HCT116 (cell line): ENCODE data around the gene DDR2.

ENCODE experiments used
- CEBPB ChIP-seq: IDR thresholded peaks from 2 replicates; pipeline ENCODE4 v1.6.1; 2012; ENCODE audit warnings: low read depth
- EZH2 ChIP-seq: fragments of 200-600 bp; sonication (generic); IDR thresholded peaks from 2 replicates; pipeline ENCODE4 v1.6.1; 2017; ENCODE audit warnings: antibody characterized with exemption, mixed run types
- EZH2phosphoT487 ChIP-seq: fragments of 200-600 bp; IDR thresholded peaks from 2 replicates; pipeline ENCODE4 v1.6.1; 2018; ENCODE audit warnings: antibody characterized with exemption, borderline replicate concordance
- POLR2A ChIP-seq: IDR thresholded peaks from 2 replicates; pipeline ENCODE4 v1.7.0; 2011; ENCODE audit warnings: borderline replicate concordance; ENCODE audit not compliant: insufficient read depth, insufficient read length; ENCODE audit errors: extremely low read depth
- SRF ChIP-seq: IDR thresholded peaks from 2 replicates; pipeline ENCODE4 v1.6.1; 2012; ENCODE audit warnings: low read depth
- YY1 ChIP-seq: IDR thresholded peaks from 2 replicates; pipeline ENCODE4 v1.6.1; 2011; ENCODE audit warnings: low read length, low read depth, moderate library complexity, mild to moderate bottlenecking; ENCODE audit not compliant: insufficient replicate concordance; ENCODE audit errors: extremely low read depth
- TF ChIP-seq, protein P1 (sequence below): IDR thresholded peaks from 2 replicates; pipeline ENCODE4 v1.6.1; 2012
- TF ChIP-seq, protein P2 (sequence below), 3 experiments: fragments of 200-600 bp in 1 of 3; sonication (generic) in 1 of 3; IDR thresholded peaks in 2 of 3; conservative IDR thresholded peaks in 1 of 3; 2 replicates each; pipeline ENCODE4 v1.5.1; 2012 to 2017; ENCODE audit warnings: low read depth in 2 of 3, low read length in 2 of 3, antibody characterized with exemption in 1 of 3, borderline replicate concordance in 1 of 3, control low read depth in 1 of 3, mild to moderate bottlenecking in 1 of 3, mixed read lengths in 1 of 3, mixed run types in 1 of 3, moderate library complexity in 1 of 3; ENCODE audit not compliant: insufficient read depth in 1 of 3
- TF ChIP-seq, protein P3 (sequence below): IDR thresholded peaks from 2 replicates; pipeline ENCODE4 v1.6.1; 2012; ENCODE audit warnings: low read depth
- TF ChIP-seq, protein P4 (sequence below): IDR thresholded peaks from 2 replicates; pipeline ENCODE4 v1.6.1; 2011; ENCODE audit warnings: mild to moderate bottlenecking, low read length, moderate library complexity; ENCODE audit not compliant: insufficient replicate concordance; ENCODE audit errors: extremely low read depth

DNA sequence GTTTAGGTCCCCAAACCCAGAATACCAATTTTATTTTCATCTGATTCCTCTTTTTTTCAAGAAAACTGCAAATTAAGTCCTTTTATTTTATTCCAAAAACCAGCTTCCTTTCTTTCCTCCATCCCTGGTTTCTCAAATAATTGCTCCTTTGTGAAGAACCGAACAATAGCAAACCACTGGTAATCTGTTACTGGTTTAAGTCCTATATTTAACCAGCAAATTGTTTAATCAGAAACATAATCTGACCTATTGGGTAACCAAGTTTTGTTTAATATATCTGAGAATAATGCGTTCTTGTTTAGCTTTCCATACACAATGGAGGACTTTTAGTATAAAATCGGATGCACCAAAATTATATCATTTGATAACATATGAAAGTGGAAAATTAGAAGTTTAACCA, 13.2 kb upstream of the DDR2 start:
- TF ChIP-seq EZH2 (no peak), EZH2phosphoT487 (no peak), POLR2A (no peak), CEBPB (no peak), SRF (no peak), YY1 (no peak)
- TF ChIP-seq, protein P1, sequence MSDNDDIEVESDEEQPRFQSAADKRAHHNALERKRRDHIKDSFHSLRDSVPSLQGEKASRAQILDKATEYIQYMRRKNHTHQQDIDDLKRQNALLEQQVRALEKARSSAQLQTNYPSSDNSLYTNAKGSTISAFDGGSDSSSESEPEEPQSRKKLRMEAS: no peak
- TF ChIP-seq, protein P2, sequence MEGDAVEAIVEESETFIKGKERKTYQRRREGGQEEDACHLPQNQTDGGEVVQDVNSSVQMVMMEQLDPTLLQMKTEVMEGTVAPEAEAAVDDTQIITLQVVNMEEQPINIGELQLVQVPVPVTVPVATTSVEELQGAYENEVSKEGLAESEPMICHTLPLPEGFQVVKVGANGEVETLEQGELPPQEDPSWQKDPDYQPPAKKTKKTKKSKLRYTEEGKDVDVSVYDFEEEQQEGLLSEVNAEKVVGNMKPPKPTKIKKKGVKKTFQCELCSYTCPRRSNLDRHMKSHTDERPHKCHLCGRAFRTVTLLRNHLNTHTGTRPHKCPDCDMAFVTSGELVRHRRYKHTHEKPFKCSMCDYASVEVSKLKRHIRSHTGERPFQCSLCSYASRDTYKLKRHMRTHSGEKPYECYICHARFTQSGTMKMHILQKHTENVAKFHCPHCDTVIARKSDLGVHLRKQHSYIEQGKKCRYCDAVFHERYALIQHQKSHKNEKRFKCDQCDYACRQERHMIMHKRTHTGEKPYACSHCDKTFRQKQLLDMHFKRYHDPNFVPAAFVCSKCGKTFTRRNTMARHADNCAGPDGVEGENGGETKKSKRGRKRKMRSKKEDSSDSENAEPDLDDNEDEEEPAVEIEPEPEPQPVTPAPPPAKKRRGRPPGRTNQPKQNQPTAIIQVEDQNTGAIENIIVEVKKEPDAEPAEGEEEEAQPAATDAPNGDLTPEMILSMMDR (IDR thresholded peaks at IDR 0.05 in 2 of 3, conservative IDR thresholded peaks at IDR 0.05 in 1 of 3; ENCODE audit: borderline replicate concordance in 1 of 3, insufficient read depth in 1 of 3, low read depth in 2 of 3, low read length in 2 of 3): no peak
- TF ChIP-seq, protein P3, sequence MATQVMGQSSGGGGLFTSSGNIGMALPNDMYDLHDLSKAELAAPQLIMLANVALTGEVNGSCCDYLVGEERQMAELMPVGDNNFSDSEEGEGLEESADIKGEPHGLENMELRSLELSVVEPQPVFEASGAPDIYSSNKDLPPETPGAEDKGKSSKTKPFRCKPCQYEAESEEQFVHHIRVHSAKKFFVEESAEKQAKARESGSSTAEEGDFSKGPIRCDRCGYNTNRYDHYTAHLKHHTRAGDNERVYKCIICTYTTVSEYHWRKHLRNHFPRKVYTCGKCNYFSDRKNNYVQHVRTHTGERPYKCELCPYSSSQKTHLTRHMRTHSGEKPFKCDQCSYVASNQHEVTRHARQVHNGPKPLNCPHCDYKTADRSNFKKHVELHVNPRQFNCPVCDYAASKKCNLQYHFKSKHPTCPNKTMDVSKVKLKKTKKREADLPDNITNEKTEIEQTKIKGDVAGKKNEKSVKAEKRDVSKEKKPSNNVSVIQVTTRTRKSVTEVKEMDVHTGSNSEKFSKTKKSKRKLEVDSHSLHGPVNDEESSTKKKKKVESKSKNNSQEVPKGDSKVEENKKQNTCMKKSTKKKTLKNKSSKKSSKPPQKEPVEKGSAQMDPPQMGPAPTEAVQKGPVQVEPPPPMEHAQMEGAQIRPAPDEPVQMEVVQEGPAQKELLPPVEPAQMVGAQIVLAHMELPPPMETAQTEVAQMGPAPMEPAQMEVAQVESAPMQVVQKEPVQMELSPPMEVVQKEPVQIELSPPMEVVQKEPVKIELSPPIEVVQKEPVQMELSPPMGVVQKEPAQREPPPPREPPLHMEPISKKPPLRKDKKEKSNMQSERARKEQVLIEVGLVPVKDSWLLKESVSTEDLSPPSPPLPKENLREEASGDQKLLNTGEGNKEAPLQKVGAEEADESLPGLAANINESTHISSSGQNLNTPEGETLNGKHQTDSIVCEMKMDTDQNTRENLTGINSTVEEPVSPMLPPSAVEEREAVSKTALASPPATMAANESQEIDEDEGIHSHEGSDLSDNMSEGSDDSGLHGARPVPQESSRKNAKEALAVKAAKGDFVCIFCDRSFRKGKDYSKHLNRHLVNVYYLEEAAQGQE: no peak
- TF ChIP-seq, protein P4, sequence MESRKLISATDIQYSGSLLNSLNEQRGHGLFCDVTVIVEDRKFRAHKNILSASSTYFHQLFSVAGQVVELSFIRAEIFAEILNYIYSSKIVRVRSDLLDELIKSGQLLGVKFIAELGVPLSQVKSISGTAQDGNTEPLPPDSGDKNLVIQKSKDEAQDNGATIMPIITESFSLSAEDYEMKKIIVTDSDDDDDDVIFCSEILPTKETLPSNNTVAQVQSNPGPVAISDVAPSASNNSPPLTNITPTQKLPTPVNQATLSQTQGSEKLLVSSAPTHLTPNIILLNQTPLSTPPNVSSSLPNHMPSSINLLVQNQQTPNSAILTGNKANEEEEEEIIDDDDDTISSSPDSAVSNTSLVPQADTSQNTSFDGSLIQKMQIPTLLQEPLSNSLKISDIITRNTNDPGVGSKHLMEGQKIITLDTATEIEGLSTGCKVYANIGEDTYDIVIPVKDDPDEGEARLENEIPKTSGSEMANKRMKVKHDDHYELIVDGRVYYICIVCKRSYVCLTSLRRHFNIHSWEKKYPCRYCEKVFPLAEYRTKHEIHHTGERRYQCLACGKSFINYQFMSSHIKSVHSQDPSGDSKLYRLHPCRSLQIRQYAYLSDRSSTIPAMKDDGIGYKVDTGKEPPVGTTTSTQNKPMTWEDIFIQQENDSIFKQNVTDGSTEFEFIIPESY: no peak
